Neural progenitor cell (in vitro differentiated cells): ENCODE data around the gene ART5. TPM values are rescaled to one million over a fixed set of nuclear protein-coding genes. Genes with fewer than 3 reads are reported as not detected.

Experiments
- small RNA-seq: library from RNA; depleted of rRNA; stranded (forward); fragments of <200 nt; gene quantifications from one replicate; pipeline ENCODE3, GENCODE V24; 2015
- total RNA-seq: library from RNA; depleted of rRNA; stranded (reverse); fragments of >200 nt; gene quantifications from 2 replicates; pipeline ENCODE4 v1.2.3, GENCODE V29; 2015; ENCODE audit warnings: low replicate concordance

Gene ART5
- total RNA-seq, 1 donor from 2014 or later = 8.5 TPM

Small RNA genes lying within 50 kb of the gene (small RNA-seq; reads per million reads assigned to genes)
- not detected for gene RF00019

Other genes with a start within 250 kb of the ART5 start
- gene ART1, start 3.1 kb upstream of the ART5 start, total RNA-seq = not detected in 2 replicates
- gene CHRNA10, start 29.4 kb upstream of the ART5 start, total RNA-seq = 0.21 and 0.62 TPM in 2 replicates
- gene NUP98, start 155.6 kb upstream of the ART5 start, total RNA-seq = 94.8 and 106 TPM in 2 replicates
- 10.0 and 37.4 TPM in 2 replicates for gene PGAP2, start 166.6 kb upstream of the ART5 start, total RNA-seq
- 5.9 and 19.9 TPM in 2 replicates for gene RHOG, start 199.0 kb upstream of the ART5 start, total RNA-seq
- gene STIM1, start 213.7 kb upstream of the ART5 start, total RNA-seq = 17.3 and 18.9 TPM in 2 replicates